SW 1271 (cell line): ENCODE measurements around the gene NRSN1.
"Not testable (repeated sequence)": the region's sequence is repeated elsewhere in the genome, so short reads cannot be mapped to it uniquely, and the experiment has no call there.

Source experiments
- DNase-seq, 2 experiments: peaks; one replicate each; lab custom pipeline; 2025; lab: John Stamatoyannopoulos, UW

The NRSN1 gene

DNA sequence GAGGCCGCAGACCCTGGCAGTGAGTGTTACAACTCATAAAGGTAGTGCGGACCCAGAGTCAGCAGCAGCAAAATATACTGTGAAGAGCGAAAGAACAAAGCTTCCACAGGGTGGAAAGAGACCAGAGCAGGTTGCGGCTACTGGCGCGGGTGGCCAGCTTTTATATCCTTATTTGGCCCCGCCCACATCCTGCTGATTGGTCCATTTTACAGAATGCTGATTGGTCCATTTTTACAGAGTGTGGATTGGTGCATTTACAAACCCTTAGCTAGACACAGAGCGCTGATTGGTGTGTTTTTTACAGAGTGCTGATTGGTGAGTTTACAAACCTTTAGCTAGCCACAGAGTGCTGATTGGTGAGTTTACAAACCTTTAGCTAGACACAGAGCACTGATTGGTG, 16.7 kb downstream of the NRSN1 start:
- not testable (repeated sequence) for DNase-seq

DNA sequence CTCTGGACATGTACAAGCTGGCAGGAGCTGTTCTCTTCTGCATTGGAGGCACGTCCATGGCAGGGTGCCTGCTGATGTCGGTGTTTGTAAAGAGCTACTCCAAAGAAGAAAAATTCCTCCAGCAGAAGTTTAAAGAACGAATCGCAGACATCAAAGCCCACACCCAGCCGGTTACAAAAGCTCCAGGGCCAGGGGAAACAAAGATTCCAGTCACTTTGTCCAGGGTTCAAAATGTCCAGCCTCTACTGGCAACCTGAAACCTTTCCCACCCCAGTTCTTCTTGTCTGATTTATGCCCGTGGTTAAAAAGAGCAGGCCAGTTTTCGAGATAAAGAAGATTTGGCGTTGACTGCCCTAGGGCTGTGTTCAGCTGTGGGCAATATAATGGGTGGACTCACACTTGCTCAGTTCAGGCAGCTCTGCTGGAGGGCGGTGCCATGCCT, 19.7 kb downstream of the NRSN1 start:
- DNase-seq: no peak

DNA sequence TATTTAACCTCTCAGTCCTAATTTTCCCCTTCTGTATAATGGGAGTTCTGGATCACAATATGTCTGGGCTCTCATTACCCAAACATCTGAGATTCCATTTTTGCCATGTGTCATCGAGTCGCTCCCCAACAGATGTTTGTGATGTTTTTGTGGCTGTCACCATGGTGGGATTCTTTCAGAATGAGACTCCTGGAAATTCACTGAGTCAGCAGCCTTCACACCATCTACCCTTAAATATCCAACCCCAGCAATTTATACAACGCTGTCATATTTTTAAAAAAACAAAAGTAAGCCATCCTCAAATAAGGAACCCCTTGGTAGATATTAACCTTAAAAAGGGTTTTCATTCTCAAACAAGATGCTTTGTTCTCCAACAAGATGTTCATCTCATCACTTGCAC, 20.9 kb downstream of the NRSN1 start:
- no peak for DNase-seq

DNA sequence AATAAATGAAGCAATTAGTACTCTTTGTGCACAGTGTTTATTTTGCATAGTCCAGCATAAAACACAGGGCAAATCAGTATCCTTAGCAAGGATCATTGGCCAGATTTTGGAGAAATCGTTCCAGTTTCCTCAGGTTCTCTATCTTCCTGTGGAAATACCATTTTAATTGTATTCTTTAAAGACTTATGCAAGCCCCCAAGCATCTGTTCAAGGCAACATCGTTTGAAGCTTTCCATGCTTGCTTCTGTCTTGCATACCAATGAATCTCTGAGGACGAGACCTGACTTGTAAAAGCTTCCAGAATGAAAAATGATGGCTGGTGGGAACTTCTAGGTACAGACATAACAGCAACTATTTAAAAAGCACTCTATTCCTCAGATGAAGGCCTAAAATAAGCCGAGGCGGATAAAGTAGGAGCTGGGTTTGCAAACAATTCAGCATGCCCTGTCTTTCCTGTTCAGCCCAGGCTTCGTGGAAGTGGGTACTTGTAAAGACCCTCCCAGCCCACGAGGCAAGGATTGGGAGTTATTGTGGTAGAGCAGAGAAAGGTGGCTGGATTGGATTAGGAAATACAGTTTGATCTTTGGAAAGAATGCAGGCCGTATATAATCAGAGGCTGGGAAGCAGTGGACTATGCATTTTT, 21.6 kb downstream of the NRSN1 start:
- no peak for DNase-seq

DNA sequence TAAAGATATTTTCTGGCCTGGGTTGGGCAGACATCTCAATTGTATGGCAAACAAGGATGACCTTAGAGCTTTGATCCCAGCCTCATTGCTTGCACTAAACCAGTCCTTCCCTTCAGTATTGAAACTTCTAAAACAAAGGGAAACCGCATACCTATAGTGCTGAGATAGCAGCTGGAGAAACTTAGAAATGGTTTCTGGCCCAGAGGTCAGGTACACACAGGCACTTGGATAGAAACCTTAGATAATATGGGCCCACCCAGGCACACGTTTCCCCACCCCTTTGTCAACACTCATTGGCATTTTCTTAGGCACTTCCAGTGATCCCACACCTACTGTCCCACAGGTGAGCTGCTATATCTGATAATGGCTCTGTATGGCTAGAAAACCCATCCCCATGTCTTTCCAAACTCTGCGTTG, 22.1 kb downstream of the NRSN1 start:
- DNase-seq: no peak

GRCh38 chr6:24148684-24149083, 22.7 kb downstream of the NRSN1 start:
- DNase-seq: no peak

- DNase-seq: no peak
Observed at GRCh38 chr6:24149296-24149695, 23.3 kb downstream of the NRSN1 start.

GRCh38 chr6:24149836-24150235, 23.8 kb downstream of the NRSN1 start:
- no peak for DNase-seq

GRCh38 chr6:24152014-24152413, 26.0 kb downstream of the NRSN1 start:
- DNase-seq: no peak

DNA sequence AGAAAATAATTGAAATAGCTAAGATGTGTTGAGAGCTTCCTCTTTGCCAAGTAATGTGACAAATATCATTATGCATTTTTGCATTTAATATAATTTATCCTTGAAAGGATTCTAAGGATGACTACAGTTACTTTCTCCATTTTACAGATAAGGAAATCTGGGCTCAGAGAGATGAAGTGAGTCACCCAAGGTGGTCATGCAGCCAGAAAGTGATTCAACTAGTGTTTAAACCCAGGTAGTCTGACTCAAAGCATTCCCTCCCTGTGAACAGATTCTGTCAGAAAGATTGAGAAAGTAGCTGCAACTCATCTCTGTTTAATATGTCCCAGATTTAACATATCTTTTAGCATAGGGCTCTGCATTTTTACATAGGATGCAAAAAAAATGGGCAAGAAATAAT, 28.1 kb downstream of the NRSN1 start:
- DNase-seq: no peak

GRCh38 chr6:24157886-24158285, 31.9 kb downstream of the NRSN1 start:
- no peak for DNase-seq

- no peak for DNase-seq
Observed at GRCh38 chr6:24183584-24183983, 57.6 kb downstream of the NRSN1 start.

DNA sequence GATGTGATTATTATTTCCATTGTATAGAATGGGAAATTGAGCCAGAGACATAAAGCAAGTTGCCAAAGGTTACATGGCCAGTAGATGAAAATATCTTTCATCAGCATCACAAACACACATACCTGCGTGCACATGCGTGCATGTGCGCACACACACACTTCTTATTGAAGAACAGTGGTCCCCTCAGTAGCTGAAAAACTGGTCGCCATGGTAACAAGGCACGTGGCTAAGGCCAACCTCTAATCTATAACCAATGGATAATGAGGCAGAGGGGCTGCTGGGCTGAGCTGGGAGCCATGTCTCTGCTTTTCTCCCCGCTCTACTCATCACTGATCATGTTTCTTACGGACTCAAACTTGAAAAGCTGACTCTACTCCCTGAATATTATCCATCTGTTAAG, 60.3 kb downstream of the NRSN1 start:
- DNase-seq: no peak

GRCh38 chr6:24187965-24188577, 62.1 kb downstream of the NRSN1 start:
- DNase-seq: no peak

DNA sequence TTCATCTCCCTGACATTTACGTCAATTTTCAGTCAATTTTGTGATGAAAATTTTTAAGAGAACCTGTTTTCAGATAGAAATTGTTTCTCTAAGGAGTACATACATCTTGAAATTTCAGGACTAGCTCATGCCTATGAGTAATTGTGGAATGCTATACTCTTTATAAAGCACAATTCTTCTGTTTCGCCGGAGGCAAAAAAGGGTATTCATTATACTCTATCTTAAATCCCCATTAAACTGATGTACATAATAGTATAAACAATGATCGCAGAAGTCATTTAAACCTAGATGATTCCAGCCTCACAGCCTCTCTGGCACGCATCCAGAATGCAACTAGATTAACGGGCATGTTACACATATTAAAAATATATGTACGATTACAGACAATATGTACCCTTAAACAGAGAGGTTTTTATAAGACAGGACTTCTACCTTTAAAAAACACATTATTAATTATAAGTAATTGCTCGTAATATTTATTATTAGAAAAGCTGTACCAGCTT, 62.6 kb downstream of the NRSN1 start:
- DNase-seq: no peak

GRCh38 chr6:24191346-24191745, 65.3 kb downstream of the NRSN1 start:
- no peak for DNase-seq

DNA sequence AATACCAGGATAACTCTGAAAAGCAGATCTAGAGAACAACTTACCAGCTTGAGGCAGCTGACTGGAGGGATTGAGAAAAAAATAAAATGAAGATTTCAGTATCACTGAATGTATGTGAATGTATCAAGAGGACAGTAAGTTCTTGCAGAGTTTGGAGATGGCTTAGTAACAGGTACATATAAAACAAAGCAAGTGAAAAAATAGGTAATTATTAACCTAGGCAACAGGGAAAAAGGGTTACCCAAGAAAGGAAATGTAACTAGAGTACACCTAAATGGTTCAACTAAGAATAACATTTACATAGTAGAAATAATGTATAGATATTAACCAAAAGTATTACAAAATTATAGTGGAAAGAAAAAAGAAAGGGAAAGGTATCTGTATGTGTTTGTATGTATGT, 67.3 kb downstream of the NRSN1 start:
- no peak for DNase-seq

GRCh38 chr6:24194978-24195700, 69.1 kb downstream of the NRSN1 start:
- no peak for DNase-seq

GRCh38 chr6:24195836-24196597, 70.0 kb downstream of the NRSN1 start:
- DNase-seq: no peak
